OCI-LY3 (cell line): ENCODE measurements around the gene STARD13.

ENCODE experiments used
- CTCF ChIP-seq: fragments of 200-600, 300-600 bp; sonication (generic); IDR thresholded peaks from 2 replicates; pipeline ENCODE4 v1.5.1; 2014; ENCODE audit warnings: antibody characterized with exemption, low read length, low read depth
- EZH2phosphoT487 ChIP-seq: fragments of 200-600 bp; shearing (Covaris generic); IDR thresholded peaks from 2 replicates; pipeline ENCODE4 v1.6.1; 2018; ENCODE audit warnings: antibody characterized with exemption, mixed run types, low read depth

- TF ChIP-seq CTCF (no peak), EZH2phosphoT487 (no peak)
Observed at GRCh38 chr13:33318744-33319143, 33.2 kb upstream of the STARD13 start.
